ENCODE measurements around the gene LRRC8D. TPM values are rescaled to one million over a fixed set of nuclear protein-coding genes. Genes with fewer than 3 reads are reported as not detected.

Gene LRRC8D
- total RNA-seq, 1 donor from 2014 or later, result 6.2 TPM

DNA sequence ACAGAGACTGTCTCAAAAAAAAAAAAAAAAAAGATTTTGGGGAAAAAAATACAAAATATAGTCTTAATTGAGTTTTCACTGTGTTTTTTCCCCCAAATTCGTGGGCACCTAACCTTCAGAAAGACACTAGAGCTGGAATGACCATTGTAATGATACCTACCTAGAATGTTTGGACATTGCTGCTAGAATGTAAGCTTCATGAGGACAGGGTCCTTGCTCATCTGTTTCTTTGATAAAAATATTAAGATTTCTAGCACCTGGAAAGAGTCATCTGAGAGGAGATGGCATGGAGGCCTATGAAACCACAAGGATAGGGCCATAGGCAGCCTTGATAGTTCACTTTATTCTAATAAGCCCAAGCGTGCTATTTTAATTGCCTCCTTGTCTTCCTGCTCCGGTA, 6.5 kb downstream of the LRRC8D start:
- DNase-seq (ENCODE audit: missing footprints), result no peak
- no peak for ATAC-seq
- intact Hi-C loops (cut with DNase I), result no loop called here

DNA sequence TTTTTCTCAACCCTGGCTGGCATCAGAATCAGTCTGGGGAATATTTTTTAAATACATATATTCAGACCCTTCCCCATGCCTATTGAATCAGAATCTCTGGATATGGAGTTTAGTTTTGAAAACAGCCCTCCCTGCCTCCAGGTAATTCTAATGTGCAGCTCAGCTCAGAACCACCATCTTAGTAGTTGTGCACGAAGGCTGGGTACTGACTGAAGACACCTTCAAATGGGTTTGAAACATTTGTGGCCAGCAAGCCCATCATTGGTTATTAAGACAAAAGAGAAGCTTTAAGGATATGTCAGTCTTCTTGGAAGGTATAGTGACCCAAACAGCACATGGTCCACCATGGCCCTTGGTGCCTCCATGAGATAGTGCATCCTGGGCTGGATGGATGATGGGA, 7.1 kb downstream of the LRRC8D start:
- ATAC-seq (no peak), DNase-seq (ENCODE audit: missing footprints) (no peak)
- intact Hi-C loops (cut with DNase I), result no loop called here

DNA sequence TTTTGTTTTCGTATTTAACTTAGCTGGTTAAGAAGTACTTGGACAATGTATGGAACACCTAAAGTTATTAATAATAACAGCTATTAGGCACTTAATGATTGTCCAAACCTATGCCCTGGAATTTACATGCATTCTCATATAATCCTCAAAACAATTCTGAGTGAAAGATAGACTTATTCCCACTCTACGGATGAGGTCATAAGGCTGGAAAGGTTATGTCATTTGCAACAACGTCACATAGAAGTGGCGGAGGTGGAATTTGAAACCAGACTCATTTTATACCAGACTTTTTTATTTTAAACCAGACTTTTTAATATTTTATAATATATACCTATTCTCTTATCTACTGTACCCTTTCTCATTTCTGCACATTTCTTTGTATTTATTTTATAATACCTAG, 8.4 kb downstream of the LRRC8D start:
- DNase-seq (ENCODE audit: missing footprints) (no peak), ATAC-seq (no peak)
- intact Hi-C loops (cut with DNase I), result no loop called here

DNA sequence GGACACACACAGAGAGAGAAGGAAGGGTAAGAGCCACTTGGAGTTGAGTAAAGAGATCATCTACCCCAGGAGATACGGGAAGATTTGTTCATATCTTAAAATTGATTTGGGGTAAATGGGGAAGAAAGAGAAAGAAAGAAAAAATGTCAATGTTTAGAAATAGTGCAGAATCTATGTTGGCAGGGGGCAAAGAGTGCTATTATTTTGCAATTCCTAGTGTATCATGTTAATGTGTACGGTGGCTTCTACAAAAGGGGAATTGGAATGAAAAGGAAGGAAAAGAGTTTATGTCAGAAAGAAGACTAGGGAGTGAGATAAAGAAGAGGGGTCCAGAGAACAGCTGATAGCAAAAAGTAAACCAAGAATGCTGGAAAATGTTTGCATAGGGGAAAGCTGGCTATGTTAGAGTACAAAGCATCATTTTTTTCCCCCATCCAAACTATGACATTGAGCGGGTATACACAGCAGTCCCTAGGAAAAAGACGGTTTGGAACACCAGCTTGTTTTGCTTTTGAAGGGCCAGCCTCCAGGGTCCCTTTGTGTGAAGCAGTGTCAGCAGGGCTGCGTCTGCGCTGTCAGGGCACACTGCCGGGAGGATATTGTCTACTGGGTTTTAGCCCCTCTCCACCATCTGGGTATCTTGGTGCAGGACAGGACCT, 10.8 kb downstream of the LRRC8D start:
- DNase-seq (ENCODE audit: missing footprints) (no peak), ATAC-seq (no peak)
- intact Hi-C loops (cut with DNase I), result no loop called here

DNA sequence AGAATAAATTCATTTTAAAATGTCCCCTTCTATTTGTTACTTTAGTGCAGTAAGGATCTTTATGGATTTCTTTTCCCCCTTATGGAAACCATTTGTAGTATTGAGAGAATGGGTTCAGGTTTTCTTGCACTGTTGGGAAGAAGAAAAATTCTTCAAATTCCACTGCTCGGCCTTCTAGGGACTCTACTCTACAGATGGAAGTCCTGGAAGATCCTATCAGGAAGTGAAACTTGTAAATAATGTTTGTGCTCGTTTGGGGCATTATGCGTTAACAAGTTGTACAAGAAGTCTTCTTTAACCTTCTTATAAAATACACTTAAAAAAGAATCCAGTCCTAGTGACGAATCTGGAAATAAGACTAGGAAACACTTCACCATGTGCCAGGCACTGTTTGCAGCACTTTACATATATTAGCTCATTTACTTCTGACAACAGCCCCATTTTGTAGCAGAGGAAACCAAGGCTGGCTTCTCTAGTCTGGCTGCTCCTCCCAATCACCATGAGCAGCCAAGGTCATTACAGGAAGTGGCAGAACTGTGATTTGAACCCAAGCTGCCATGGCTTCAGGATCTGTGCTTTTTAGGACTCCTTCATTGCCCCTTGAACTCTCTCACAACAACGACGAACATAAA, 11.8 kb downstream of the LRRC8D start:
- ATAC-seq (no peak), DNase-seq (ENCODE audit: missing footprints) (no peak)
- intact Hi-C loops (cut with DNase I), result no loop called here

DNA sequence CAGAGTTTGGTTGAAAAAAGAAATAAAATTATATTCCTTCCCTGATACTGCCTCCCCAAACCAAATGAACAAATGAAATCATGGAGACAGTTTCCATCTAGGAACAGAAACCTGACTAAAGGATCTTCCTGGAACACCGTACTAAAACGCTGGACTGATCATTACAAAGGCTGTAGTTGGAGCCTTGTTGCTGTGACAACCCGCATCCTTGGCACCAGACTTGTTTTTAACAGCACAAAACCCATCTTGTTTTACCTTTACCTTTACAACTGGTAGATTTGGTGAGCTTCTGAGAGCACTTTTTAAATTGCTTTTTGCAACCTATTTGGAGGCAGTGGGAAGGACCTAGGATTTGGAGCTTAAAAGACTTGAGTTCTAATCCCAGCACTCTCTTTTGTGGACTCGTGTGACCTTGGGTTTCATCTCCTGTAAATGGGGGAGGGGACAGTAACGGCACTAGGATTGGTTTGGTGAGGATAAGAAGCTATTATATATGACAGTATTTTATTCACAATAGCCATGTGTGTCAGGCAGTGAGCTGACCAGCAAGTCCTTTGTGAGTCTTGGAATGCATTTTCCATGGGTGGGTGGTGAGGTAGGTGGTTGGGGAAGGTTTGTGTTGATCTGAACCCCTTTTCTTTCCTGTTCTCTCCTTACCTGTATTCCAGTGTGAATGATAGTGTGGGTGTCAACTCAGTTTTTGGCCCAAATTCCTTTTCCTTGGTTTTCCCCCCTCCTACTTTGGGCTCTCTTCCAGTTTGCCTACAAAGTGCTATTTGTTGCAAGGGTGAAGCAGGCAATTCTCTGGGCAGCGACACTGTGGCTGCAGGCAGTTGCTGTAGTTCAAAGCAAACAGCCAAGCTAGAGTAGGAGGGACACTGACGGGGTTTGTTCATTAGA, 12.6 kb downstream of the LRRC8D start:
- ATAC-seq (no peak), DNase-seq (ENCODE audit: missing footprints) (no peak)
- intact Hi-C loops (cut with DNase I), result loop anchor here (2.0 kb wide), 1 partner anchor 31 kb away; no protein-coding TSS in a partner anchor

DNA sequence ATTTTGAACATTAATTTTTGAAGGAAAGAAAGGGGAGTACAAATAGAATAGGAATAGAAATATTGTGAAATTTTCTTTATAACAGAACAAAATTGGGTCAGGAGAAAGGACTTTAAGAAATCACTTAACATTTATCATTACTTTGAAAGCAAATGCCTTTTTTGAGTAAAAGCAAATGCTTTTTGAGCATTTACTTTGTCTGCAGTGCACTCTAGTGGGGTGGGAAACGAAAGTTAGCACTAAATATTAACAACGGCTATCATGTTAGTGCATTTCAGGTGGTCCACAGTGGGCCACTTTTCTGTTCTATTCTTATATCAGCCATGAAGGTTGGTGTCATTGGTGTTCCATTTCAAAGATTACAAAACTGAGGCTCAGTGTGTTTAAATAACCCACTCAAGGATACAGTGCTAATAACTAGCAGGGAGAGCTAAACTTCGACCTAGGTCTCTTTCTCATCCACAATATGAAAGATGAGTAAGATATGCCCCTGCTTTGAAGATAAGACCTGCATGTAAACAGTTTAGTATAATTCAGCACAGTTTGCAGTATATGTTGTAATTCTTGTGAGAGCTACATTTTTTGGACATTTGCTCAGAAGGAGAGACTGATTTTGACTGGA, 13.4 kb downstream of the LRRC8D start:
- DNase-seq (ENCODE audit: missing footprints), result no peak
- intact Hi-C loops (cut with DNase I), result loop anchor here (2.0 kb wide), 1 partner anchor 31 kb away; no protein-coding TSS in a partner anchor
- ATAC-seq, result no peak

DNA sequence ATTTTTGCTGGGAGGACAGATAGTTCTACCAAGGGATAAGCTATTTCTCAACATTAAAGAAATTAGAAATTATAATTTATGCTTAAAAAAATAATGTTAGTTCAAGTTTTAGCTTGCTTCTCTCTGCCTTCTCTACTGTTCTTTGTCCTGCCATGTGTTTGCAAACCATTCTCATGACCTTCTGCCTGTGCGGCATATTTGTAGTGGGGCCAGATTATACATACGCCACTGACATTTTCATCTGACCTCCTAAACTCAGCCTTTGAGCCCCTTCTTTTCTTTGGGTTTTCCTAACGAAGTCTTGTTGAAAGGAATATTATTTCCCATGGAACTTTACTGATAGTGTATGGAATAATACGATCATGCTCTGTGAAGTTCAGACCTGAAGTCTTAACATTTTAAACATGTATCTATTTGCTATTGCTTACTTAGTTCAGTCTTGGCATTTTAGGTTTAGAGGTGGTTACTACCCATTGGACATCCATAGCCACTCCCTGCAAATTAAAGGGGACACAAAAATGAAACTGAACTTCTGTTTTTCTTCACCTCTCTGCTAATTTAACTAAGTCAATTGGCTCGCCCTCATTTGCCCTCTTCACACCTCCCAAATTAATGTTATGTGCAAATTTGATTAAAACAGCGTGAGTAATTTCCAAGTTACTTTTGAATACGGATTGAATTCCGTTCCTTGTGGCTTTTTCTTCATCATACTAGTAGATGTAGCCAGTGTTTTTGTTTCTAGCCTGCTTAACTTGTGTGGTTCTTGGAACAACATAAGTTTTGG, 15.6 kb downstream of the LRRC8D start:
- no peak for DNase-seq (ENCODE audit: missing footprints)
- ATAC-seq, result no peak
- intact Hi-C loops (cut with DNase I), result no loop called here

DNA sequence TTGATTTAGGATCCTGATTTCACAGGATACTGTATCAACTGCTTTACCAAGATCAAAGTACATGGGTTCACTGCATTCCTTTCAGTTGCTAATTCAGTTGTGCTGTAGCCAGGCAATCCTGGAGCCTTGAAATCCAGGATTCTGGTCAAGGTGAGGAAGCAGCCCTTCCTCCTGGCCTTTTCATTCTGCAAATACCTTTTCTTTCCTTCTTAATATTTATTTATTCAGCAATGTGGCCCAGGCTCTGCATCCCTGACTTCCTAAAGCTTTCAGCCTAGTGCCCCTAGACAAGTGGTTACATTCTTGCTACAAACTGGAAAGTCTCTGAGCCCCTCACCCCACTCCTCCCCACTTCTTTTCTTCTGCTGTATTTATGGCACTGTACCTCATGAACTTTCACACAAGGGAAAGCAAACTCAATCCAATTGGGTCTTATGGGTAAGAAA, 16.2 kb downstream of the LRRC8D start:
- intact Hi-C loops (cut with DNase I), result no loop called here
- DNase-seq (ENCODE audit: missing footprints) (no peak), ATAC-seq (no peak)

DNA sequence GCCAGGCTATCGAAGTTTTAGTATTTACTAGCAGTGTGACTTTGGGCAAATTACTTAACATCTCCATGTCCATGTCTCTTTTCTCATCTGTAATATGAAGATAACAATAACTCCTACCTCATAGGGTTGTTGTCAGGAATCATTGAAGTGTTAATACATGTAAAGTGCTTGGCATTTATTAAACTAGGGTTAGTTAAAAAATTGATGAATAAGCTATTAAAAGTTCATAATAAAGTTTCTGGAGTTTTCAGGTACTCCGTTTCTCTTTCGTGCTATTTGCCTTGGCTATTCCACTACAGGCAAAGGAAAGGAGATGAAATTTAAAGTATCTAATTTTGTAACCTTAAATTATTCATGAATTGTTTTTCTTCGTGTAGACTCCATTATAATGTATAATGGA, 16.7 kb downstream of the LRRC8D start:
- ATAC-seq, result no peak
- no peak for DNase-seq (ENCODE audit: missing footprints)
- intact Hi-C loops (cut with DNase I), result no loop called here

DNA sequence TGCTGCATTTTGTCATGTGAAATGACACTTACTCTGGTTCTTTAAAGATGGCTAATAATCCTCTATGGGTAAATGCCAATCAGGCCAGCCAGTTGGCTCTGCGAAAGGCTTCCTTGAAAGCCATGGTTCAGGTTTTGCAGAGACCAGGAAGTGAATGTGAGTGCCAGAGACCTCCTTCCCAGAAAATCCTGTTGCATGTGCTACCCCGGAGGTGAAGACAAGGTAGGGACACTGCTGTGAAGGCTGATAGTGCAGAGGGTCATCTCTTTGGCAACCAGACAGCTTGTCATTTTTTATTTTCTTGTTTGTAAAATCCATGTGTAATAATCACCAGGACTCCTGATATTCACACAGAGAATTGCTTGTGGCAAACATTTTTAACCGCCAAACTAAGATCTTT, 18.7 kb downstream of the LRRC8D start:
- intact Hi-C loops (cut with DNase I), result no loop called here
- DNase-seq (ENCODE audit: missing footprints) (no peak), ATAC-seq (no peak)

DNA sequence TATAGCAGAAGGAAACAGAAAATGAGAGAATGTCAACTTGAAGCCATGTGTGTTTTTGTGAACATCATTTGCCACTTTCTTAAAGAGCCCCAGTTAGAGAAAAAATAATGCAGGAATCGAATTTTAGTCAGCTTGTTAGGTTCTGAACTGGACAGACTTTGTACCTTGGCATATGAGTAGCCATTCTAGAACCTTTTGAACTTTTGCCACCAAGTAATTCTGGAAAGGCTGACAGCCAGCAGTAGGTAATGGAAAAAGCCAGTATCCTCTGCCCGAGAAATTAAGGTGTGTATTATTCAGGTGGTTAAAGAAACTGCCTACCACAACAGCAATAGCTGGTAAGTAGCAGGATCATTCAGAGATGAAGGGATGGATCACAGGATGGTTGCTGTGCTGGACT, 20.7 kb downstream of the LRRC8D start:
- DNase-seq (ENCODE audit: missing footprints), result no peak
- intact Hi-C loops (cut with DNase I), result loop anchor here (10.0 kb wide), 1 partner anchor 143 kb away; no protein-coding TSS in a partner anchor

DNA sequence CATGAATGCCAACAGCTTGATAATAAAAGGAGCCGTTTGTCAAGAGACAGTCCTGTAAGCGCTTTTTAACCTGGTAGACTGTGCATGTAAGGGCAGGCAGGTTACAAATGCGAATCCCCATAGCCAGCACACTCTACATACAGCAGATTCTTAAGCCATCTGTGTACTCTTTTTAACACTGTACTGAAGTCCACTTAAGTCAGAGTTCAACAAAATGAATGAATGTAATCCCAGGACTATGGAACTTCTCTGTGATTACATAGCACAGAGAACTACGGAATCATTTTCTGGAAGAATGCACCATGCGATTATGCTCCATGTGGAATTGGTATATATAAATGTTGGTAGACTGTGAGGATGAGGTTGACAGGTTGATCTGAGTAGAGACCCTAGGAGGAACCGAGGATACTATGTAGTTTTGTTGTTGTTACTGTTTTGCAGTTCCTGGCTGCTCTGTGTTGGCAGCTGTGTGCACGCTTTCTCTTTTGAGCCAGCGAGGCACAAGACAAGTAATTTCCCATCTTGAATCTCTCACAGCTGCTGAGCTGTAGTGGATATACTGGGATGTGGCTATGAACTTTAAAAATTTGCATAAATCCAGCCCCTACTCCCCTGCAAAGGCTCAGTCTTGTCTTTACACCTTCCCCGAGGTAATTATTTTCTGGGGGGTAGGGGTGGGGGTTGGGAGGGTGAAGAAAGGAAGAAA, 21.9 kb downstream of the LRRC8D start:
- ATAC-seq (peak; percentile 64), DNase-seq (ENCODE audit: missing footprints) (no peak)
- intact Hi-C loops (cut with DNase I), result loop anchor here (10.0 kb wide), 1 partner anchor 142 kb away; no protein-coding TSS in a partner anchor

More for the DNA sequence above, 20.7 kb downstream of the LRRC8D start:
- no peak for ATAC-seq

DNA sequence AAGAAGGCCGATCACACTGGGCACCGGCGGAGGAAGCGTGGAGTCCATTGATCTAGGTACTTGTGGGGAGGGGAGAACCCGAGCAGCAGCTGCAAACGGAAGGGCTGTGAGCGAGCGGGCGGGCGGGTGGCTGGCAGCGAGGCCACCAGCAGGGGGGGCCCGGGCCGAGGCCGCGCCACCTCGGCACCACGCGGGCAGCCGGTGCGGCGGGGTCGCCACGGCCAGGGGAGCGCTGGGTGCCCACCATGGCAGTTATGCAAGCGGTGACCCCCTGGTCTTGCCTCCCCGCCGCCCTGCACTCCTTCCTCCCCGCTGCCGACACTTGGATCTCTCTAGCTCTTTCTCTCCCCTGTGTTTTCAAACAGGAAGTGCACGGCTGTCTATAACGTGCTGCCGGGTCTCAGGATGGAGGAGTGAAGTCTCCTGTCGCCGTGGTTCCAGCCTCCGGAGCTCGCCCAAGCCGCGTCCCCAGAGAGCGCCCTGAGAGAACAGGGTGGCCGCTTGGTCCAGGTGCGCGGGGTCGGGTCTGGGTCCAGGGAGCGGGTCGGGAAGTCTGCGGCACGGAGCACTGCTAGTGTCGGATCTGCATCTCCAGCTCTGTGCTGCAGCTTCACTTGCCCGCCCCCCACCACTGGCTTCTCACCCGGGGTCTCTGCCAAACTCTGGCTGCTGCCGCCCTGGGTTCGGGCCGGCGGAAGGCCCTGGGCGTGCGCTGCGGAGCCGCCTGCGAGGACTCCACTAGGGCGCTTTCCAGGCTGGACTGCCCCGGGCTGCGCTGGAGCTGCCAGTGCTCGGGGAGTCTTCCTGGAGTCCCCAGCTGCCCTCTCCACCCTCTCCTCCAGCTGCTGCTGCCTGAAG, 22.7 kb downstream of the LRRC8D start:
- DNase-seq (ENCODE audit: missing footprints), result peak; percentile 90
- intact Hi-C loops (cut with DNase I), result loop anchor here (10.0 kb wide), 1 partner anchor 141 kb away; no protein-coding TSS in a partner anchor
- ATAC-seq, result peak; percentile 94

DNA sequence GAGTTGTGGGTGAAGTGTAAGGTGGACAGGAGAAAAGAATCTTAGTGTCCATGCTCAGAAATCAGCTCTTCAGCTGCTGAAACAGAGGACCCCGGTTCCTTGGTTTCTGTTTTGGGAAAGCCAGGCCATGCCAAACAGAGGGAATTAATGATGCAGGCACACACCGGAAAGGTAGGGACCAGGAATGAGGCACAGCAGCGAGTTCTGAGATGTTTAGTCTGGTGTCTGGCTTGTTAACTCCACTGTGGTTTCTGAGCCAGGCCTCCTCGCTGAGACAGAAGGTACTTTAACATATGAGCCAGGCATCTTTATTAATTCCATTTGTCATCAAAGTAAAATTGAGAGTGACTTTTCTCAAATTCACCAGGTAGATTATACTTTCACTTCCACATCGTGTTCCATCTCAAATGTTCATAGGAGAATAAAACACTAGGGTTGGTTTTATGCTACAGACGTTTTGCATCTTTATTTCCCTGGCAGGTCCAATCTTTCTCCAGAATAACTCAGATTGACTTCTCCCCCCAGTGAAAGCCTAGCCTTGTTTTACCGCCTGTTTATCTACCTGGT, 23.5 kb downstream of the LRRC8D start:
- no peak for ATAC-seq
- DNase-seq (ENCODE audit: missing footprints), result no peak
- intact Hi-C loops (cut with DNase I), result loop anchor here (10.0 kb wide), 1 partner anchor 140 kb away; no protein-coding TSS in a partner anchor

DNA sequence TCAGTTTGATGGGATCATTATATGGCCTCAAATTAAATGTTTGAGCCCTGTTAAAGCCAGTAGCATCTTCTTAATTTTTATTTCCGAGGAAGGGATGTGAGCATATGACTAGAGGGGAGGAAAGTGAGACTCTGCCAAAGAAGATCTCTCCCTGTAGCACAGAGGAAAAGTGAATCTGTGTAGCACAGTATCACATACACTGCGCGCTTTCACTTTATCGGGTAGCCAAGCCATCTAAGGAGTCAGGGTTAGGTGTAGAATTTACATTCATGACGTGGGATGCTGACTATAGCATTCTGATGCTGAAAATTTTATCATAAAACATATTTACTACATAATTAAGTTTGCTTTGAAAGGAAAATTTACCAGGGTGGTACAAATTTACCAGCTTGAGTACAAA, 24.0 kb downstream of the LRRC8D start:
- intact Hi-C loops (cut with DNase I), result loop anchor here (5.0 to 10.0 kb wide), 2 partner anchors 57 to 140 kb away; no protein-coding TSS in a partner anchor
- DNase-seq (ENCODE audit: missing footprints), result no peak
- no peak for ATAC-seq

Measured in Right ventricle myocardium inferior (tissue), 1 donor.